Measurements from ENCODE around the gene ANKRD9. TPM values are rescaled to one million over a fixed set of nuclear protein-coding genes. Genes with fewer than 3 reads are reported as not detected.

ANKRD9 gene
- total and polyA plus RNA-seq, 9 of the 15 experiments (the other 6 are each of a cell fraction or from before 2014, with no cell fraction given) = 0.04 to 32.9 (median 5.3) TPM

- TF ChIP-seq ZBTB40 (IDR thresholded peaks at IDR 0.05) (0 out of 2 replicates have a peak, but pooled peaks have one; percentile 21), ZBTB40 (CRISPR knock-in tag; IDR thresholded peaks at IDR 0.05) (no peak), ZBTB26 (CRISPR knock-in tag; IDR thresholded peaks at IDR 0.05) (no peak), TFAP4 (CRISPR knock-in tag; IDR thresholded peaks at IDR 0.05; ENCODE audit: borderline replicate concordance) (peak; percentile 98), KAT7 (CRISPR knock-in tag; IDR thresholded peaks at IDR 0.05; ENCODE audit: borderline replicate concordance) (0 out of 2 replicates have a peak, but pooled peaks have one; percentile 61), SRF (CRISPR knock-in tag; IDR thresholded peaks at IDR 0.05) (no peak), BHLHE40 (IDR thresholded peaks at IDR 0.05; ENCODE audit: low read length) (0 out of 2 replicates have a peak, but pooled peaks have one; percentile 25), ZNF354B (CRISPR knock-in tag; IDR thresholded peaks at IDR 0.05) (no peak), NRF1 (conservative IDR thresholded peaks at IDR 0.05 in 1 of 2, IDR thresholded peaks at IDR 0.05 in 1 of 2) (peak; percentile 64 to 67), RBFOX2 (IDR thresholded peaks at IDR 0.05; ENCODE audit: low read depth, low read length) (peak; percentile 57), CBX5 (IDR thresholded peaks at IDR 0.05; ENCODE audit: borderline replicate concordance, low read depth) (no peak), CEBPG (CRISPR knock-in tag; IDR thresholded peaks at IDR 0.05) (no peak), CEBPG (tag; conservative IDR thresholded peaks at IDR 0.05 in 1 of 2, IDR thresholded peaks at IDR 0.05 in 1 of 2) (0 out of 4 replicates have a peak, but pooled peaks of 1 of the 2 experiments have one; percentile 30), ZBTB9 (CRISPR knock-in tag; IDR thresholded peaks at IDR 0.05) (no peak)
These were observed at the start of gene ANKRD9 (continued) for GRCh38 chr14:102509746-102510615.
